Endothelial cell of umbilical vein (primary cell): ENCODE data around the gene STXBP5.

Experiments
- JUN ChIP-seq: IDR thresholded peaks from 2 replicates; pipeline ENCODE4 v1.6.1; 2011; ENCODE audit warnings: borderline replicate concordance, low read depth; ENCODE audit not compliant: insufficient read length, insufficient read depth
- POLR2A ChIP-seq: IDR thresholded peaks from 2 replicates; pipeline ENCODE4 v1.6.1; 2012; ENCODE audit warnings: low read depth, mild to moderate bottlenecking, control low read depth, low read length
- TF ChIP-seq, protein P1 (sequence below), 2 donors: IDR thresholded peaks; 1 replicate in 1 of 2; 2 replicates in 1 of 2; pipeline ENCODE4 v1.5.1; 2011; ENCODE audit warnings: low read length in 2 of 2, mild to moderate bottlenecking in 2 of 2, moderate library complexity in 2 of 2, control low read depth in 1 of 2, inconsistent platforms in 1 of 2, low read depth in 1 of 2; ENCODE audit not compliant: insufficient read depth in 1 of 2; ENCODE audit errors: extremely low read depth in 1 of 2

DNA sequence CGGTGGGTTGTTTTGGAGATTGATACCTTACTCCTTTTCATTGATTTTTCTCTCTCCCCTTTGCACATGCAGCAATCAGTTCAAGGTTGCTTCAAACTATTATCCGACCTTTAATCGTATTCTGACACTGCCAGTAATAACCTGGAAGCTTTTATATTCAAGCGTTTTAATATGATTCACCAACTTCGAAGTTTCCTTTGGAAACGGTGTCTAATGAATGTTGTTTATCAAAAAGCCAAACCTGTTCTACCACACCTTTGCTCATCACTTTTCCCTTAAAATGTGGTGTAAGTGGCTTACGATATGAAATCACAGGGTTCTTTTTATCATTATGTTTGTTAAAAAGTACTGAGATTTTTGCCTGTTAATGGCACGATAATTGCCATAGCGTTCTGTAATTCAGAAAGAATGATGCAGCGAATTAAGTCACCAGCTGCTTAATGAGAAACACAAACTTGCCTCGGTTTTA lies 660 bp downstream of the STXBP5 start:
- TF ChIP-seq, protein P1, sequence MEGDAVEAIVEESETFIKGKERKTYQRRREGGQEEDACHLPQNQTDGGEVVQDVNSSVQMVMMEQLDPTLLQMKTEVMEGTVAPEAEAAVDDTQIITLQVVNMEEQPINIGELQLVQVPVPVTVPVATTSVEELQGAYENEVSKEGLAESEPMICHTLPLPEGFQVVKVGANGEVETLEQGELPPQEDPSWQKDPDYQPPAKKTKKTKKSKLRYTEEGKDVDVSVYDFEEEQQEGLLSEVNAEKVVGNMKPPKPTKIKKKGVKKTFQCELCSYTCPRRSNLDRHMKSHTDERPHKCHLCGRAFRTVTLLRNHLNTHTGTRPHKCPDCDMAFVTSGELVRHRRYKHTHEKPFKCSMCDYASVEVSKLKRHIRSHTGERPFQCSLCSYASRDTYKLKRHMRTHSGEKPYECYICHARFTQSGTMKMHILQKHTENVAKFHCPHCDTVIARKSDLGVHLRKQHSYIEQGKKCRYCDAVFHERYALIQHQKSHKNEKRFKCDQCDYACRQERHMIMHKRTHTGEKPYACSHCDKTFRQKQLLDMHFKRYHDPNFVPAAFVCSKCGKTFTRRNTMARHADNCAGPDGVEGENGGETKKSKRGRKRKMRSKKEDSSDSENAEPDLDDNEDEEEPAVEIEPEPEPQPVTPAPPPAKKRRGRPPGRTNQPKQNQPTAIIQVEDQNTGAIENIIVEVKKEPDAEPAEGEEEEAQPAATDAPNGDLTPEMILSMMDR (IDR thresholded peaks at IDR 0.05; ENCODE audit: extremely low read depth in 1 of 2, insufficient read depth in 1 of 2, low read depth in 1 of 2, low read length in 2 of 2) = no peak
- TF ChIP-seq POLR2A (no peak), JUN (no peak)
